Peyer's patch (tissue), 4 donors: ENCODE data around the gene TP53BP1. TPM values are rescaled to one million over a fixed set of nuclear protein-coding genes. Genes with fewer than 3 reads are reported as not detected.

Experiments
- DNase-seq, 3 donors: peaks; one replicate each; pipeline ENCODE4 v3.0.0-alpha.2; 2017 to 2019
- H3K27ac ChIP-seq, 4 donors: fragments of 200-600 bp; sonication (generic); one replicate each; pipeline ENCODE4 v1.5.1; 2016 to 2019
- H3K27me3 ChIP-seq, 2 donors: fragments of 200-600 bp; sonication (generic); one replicate each; pipeline ENCODE4 v1.5.1; 2019
- H3K36me3 ChIP-seq, 3 donors: fragments of 200-600 bp; sonication (generic); one replicate each; pipeline ENCODE4 v1.5.1; 2016 to 2019
- H3K4me1 ChIP-seq, 4 donors: fragments of 200-600 bp; sonication (generic); one replicate each; pipeline ENCODE4 v1.5.1; 2016 to 2019
- H3K4me3 ChIP-seq, 4 donors: fragments of 200-600 bp; sonication (generic); 1 replicate in 3 of 4; 2 replicates in 1 of 4; pipeline ENCODE4 v1.5.1; 2016 to 2019; ENCODE audit warnings: mild to moderate bottlenecking in 1 of 4
- H3K9me3 ChIP-seq, 4 donors: fragments of 200-600 bp; sonication (generic); one replicate each; pipeline ENCODE4 v1.5.1; 2016 to 2019; ENCODE audit warnings: mild to moderate bottlenecking in 1 of 4
- POLR2A ChIP-seq, 2 donors: fragments of 450-650 bp; IDR thresholded peaks; one replicate each; pipeline ENCODE4 v1.5.1; 2017; ENCODE audit warnings: antibody characterized with exemption in 2 of 2, mild to moderate bottlenecking in 2 of 2, moderate library complexity in 2 of 2
- total RNA-seq, 4 donors: library from RNA; depleted of rRNA; stranded (reverse); fragments of >200 nt; gene quantifications; one replicate each; pipeline ENCODE4 v1.1.0, GENCODE V29; 2016
- TF ChIP-seq, protein P1 (sequence below), 6 experiments: fragments of 450-650 bp in 4 of 6; fragments of 200-600 bp in 2 of 6; sonication (generic) in 1 of 6; IDR thresholded peaks; one replicate each; pipeline ENCODE4 v1.5.1; 2017 to 2019; ENCODE audit warnings: antibody characterized with exemption in 6 of 6, mild to moderate bottlenecking in 3 of 6, moderate library complexity in 1 of 6

The TP53BP1 gene
- total RNA-seq, 4 donors from 2014 or later = 9.3 to 163 (median 24.6) TPM

GRCh38 chr15:43526261-43526930, 33.4 kb upstream of the TP53BP1 start:
- Histone ChIP-seq H3K4me1 (no peaks in the 10 kb centered on the region), H3K9me3 (no peaks in the 10 kb centered on the region), H3K27ac (no peak overlapping the region), H3K4me3 (no peak overlapping the region), H3K36me3 (peaks cover 0 to 10% (median 0%) of the 10 kb centered on the region in 3 donors), H3K27me3 (no peaks in the 10 kb centered on the region)
- DNase-seq = no peak
- TF ChIP-seq POLR2A (IDR thresholded peaks at IDR 0.05) = no peak
- TF ChIP-seq, protein P1, sequence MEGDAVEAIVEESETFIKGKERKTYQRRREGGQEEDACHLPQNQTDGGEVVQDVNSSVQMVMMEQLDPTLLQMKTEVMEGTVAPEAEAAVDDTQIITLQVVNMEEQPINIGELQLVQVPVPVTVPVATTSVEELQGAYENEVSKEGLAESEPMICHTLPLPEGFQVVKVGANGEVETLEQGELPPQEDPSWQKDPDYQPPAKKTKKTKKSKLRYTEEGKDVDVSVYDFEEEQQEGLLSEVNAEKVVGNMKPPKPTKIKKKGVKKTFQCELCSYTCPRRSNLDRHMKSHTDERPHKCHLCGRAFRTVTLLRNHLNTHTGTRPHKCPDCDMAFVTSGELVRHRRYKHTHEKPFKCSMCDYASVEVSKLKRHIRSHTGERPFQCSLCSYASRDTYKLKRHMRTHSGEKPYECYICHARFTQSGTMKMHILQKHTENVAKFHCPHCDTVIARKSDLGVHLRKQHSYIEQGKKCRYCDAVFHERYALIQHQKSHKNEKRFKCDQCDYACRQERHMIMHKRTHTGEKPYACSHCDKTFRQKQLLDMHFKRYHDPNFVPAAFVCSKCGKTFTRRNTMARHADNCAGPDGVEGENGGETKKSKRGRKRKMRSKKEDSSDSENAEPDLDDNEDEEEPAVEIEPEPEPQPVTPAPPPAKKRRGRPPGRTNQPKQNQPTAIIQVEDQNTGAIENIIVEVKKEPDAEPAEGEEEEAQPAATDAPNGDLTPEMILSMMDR (IDR thresholded peaks at IDR 0.05) = no peak

- H3K9me3 ChIP-seq = no peaks in the 10 kb centered on the region
- no peak overlapping the region for H3K4me3 ChIP-seq
- no peaks in the 10 kb centered on the region for H3K4me1 ChIP-seq
- no peak overlapping the region for H3K27ac ChIP-seq
- no peak for DNase-seq
- H3K36me3 ChIP-seq = peaks cover 0 to 11% (median 0%) of the 10 kb centered on the region in 3 donors
- TF ChIP-seq POLR2A (IDR thresholded peaks at IDR 0.05) = no peak
- TF ChIP-seq, protein P1 (IDR thresholded peaks at IDR 0.05) = no peak
- no peaks in the 10 kb centered on the region for H3K27me3 ChIP-seq
These were observed 32.2 kb upstream of the TP53BP1 start for GRCh38 chr15:43525131-43525530.

DNA sequence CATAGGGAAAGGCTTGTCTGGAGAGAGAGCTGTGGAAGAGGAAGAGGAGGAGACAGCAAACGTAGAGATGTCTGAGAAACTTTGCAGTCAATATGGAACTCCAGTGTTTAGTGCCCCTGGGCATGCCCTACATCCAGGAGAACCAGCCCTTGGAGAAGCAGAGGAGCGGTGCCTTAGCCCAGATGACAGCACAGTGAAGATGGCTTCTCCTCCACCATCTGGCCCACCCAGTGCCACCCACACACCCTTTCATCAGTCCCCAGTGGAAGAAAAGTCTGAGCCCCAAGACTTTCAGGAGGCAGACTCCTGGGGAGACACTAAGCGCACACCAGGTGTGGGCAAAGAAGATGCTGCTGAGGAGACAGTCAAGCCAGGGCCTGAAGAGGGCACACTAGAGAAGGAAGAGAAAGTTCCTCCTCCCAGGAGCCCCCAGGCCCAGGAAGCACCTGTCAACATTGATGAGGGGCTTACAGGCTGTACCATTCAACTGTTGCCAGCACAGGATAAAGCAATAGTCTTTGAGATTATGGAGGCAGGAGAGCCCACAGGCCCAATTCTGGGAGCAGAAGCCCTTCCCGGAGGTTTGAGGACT, 31.4 kb upstream of the TP53BP1 start:
- no peak for DNase-seq
- Histone ChIP-seq H3K9me3 (no peaks in the 10 kb centered on the region), H3K36me3 (peaks cover 0 to 11% (median 0%) of the 10 kb centered on the region in 3 donors), H3K4me3 (no peak overlapping the region), H3K4me1 (peaks cover 0 to under 1% (median 0%) of the 10 kb centered on the region in 4 donors), H3K27ac (no peak overlapping the region), H3K27me3 (no peaks in the 10 kb centered on the region)
- TF ChIP-seq, protein P1 (IDR thresholded peaks at IDR 0.05) = no peak
- no peak for TF ChIP-seq POLR2A (IDR thresholded peaks at IDR 0.05)

GRCh38 chr15:43523646-43524045, 30.7 kb upstream of the TP53BP1 start:
- TF ChIP-seq, protein P1 (IDR thresholded peaks at IDR 0.05) = no peak
- TF ChIP-seq POLR2A (IDR thresholded peaks at IDR 0.05) = no peak
- peaks cover 0 to 11% (median 0%) of the 10 kb centered on the region in 3 donors for H3K36me3 ChIP-seq
- DNase-seq = no peak

GRCh38 chr15:43522247-43522646, 29.3 kb upstream of the TP53BP1 start:
- DNase-seq = no peak
- Histone ChIP-seq H3K27ac (no peak overlapping the region), H3K9me3 (no peaks in the 10 kb centered on the region), H3K4me1 (peaks cover 0 to 14% (median 0%) of the 10 kb centered on the region in 4 donors), H3K36me3 (peaks cover 0 to 11% (median 0%) of the 10 kb centered on the region in 3 donors), H3K27me3 (no peaks in the 10 kb centered on the region), H3K4me3 (no peak overlapping the region)
- TF ChIP-seq, protein P1 (IDR thresholded peaks at IDR 0.05) = no peak
- no peak for TF ChIP-seq POLR2A (IDR thresholded peaks at IDR 0.05)

More at GRCh38 chr15:43523646-43524045, 30.7 kb upstream of the TP53BP1 start:
- H3K4me1 ChIP-seq = peaks cover 0 to 8% (median 0%) of the 10 kb centered on the region in 4 donors
- H3K9me3 ChIP-seq = no peaks in the 10 kb centered on the region
- H3K27me3 ChIP-seq = no peaks in the 10 kb centered on the region
- H3K27ac ChIP-seq = no peak overlapping the region
- no peak overlapping the region for H3K4me3 ChIP-seq
